HL-60 (cell line): Measurements from ENCODE around the gene ETF1.

ENCODE experiments used
- CTCF ChIP-seq: IDR thresholded peaks from one replicate; pipeline ENCODE4 v1.5.1; 2011; ENCODE audit warnings: low read length, control low read depth, inconsistent platforms; ENCODE audit not compliant: insufficient read depth
- GABPA ChIP-seq: IDR thresholded peaks from 2 replicates; pipeline ENCODE4 v1.6.1; 2012; ENCODE audit warnings: low read depth
- POLR2AphosphoS5 ChIP-seq: IDR thresholded peaks from 2 replicates; pipeline ENCODE4 v1.6.1; 2012; ENCODE audit warnings: low read depth

GRCh38 chr5:138585157-138585556 is 42.1 kb upstream of the ETF1 start:
- TF ChIP-seq CTCF (no peak), POLR2AphosphoS5 (no peak), GABPA (no peak)
